ENCODE data around the gene LCE3A.
"Not testable (repeated sequence)": the region's sequence is repeated elsewhere in the genome, so short reads cannot be mapped to it uniquely, and the experiment has no call there.

Gene LCE3A

GRCh38 chr1:152621993-152622392 lies 910 bp downstream of the LCE3A start:
- no peak overlapping the region for H3K27ac ChIP-seq
- no peak for TF ChIP-seq CTCF (conservative IDR thresholded peaks at IDR 0.05)

GRCh38 chr1:152613511-152613910 lies 9.4 kb downstream of the LCE3A start, which contains the start of gene LCE3B:
Gene LCE3B (plus strand): TSS chr1:152613811. CDS start chr1:152613811, 0 bp downstream.
- TF ChIP-seq CTCF (conservative IDR thresholded peaks at IDR 0.05), result no peak
- no peak within 1 kb of the TSS for H3K27ac ChIP-seq

GRCh38 chr1:152599934-152600333 lies 23.0 kb downstream of the LCE3A start, which contains the start of gene LCE3C:
Gene LCE3C (plus strand): TSS chr1:152600234. CDS start chr1:152600732, 498 bp downstream.
- no peak for TF ChIP-seq CTCF (conservative IDR thresholded peaks at IDR 0.05)
- H3K27ac ChIP-seq, result no peak within 1 kb of the TSS

GRCh38 chr1:152596986-152597385 lies 25.9 kb downstream of the LCE3A start:
- no peak for TF ChIP-seq CTCF (conservative IDR thresholded peaks at IDR 0.05)
- no peak overlapping the region for H3K27ac ChIP-seq

DNA sequence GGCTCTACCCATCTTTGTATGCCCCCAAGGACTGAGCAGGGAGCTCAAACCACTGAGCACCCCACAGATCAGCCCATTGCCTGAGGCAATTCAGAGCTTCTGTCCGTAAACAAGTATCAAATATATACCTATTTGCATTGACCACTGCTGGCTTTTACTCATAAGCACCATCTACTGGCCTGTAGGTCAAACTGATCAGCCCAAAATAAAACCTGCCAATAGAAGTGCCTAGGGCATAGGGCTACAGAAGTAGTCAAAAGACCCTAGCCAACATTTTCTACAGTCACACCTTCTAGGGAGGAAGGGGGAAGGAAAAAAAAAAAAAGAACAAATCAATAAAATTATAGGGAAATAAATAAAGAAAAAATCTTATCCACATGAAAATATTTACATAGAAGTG lies 37.3 kb downstream of the LCE3A start:
- no peak for TF ChIP-seq CTCF (conservative IDR thresholded peaks at IDR 0.05)

DNA sequence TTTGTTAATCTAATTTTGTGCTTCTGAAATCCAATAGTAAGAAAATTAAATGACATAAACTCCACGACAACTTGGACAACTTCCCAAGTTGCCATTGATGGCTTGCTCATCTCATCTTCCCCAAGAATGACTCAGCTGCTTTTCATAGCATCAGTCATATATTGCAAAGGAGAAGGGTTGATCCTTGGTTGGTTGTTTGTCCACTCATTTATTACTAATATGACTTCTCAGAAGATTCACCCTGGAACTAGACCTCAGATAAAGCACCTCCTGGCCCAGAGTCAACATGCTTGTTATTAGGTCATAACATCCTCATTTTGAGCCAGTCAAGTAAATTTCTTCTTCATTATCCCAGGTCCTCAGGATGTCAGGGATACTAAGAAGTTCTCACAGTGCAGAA lies 40.3 kb downstream of the LCE3A start:
- no peak overlapping the region for H3K27ac ChIP-seq
- TF ChIP-seq CTCF (conservative IDR thresholded peaks at IDR 0.05), result no peak

More for the DNA sequence above, 37.3 kb downstream of the LCE3A start:
- H3K27ac ChIP-seq, result no peak overlapping the region

GRCh38 chr1:152580433-152580832 lies 42.5 kb downstream of the LCE3A start, which contains the start of gene LCE3D:
Gene LCE3D (minus strand): TSS chr1:152580516. CDS start chr1:152579936, 580 bp downstream.
- no peak for TF ChIP-seq CTCF (conservative IDR thresholded peaks at IDR 0.05)
- no peak within 1 kb of the TSS for H3K27ac ChIP-seq

- H3K27ac ChIP-seq, result not testable (repeated sequence)
These were observed 43.4 kb downstream of the LCE3A start for GRCh38 chr1:152579526-152579925.

Data from VCaP (cell line).